Activated CD4-positive, alpha-beta T cell treated with anti-CD3 and anti-CD28 coated beads for 48 hours (primary cell): ENCODE results near the gene GRM7.

ENCODE experiments used
- DNase-seq: peaks from one replicate; pipeline ENCODE4 v3.0.0-alpha.2; 2020

The GRM7 gene

GRCh38 chr3:7518026-7518425 is 657.1 kb downstream of the GRM7 start:
- no peak for DNase-seq

- DNase-seq: no peak
Measured at GRCh38 chr3:7518456-7518855, 657.5 kb downstream of the GRM7 start.

- no peak for DNase-seq
Measured at GRCh38 chr3:7520059-7520458, 659.1 kb downstream of the GRM7 start.

- DNase-seq: no peak
Measured at GRCh38 chr3:7520593-7520992, 659.7 kb downstream of the GRM7 start.

GRCh38 chr3:7536510-7536909 is 675.6 kb downstream of the GRM7 start:
- no peak for DNase-seq

- DNase-seq: no peak
Measured at GRCh38 chr3:7536921-7537320, 676.0 kb downstream of the GRM7 start.

GRCh38 chr3:7543294-7543880 is 682.5 kb downstream of the GRM7 start:
- DNase-seq: no peak

- no peak for DNase-seq
Measured at GRCh38 chr3:7545334-7545733, 684.4 kb downstream of the GRM7 start.

- no peak for DNase-seq
Measured at GRCh38 chr3:7546253-7546652, 685.3 kb downstream of the GRM7 start.

GRCh38 chr3:7547826-7548225 is 686.9 kb downstream of the GRM7 start:
- no peak for DNase-seq

- no peak for DNase-seq
Measured at GRCh38 chr3:7562892-7563291, 702.0 kb downstream of the GRM7 start.

GRCh38 chr3:7565574-7565973 is 704.7 kb downstream of the GRM7 start:
- DNase-seq: no peak

- DNase-seq: no peak
Measured at GRCh38 chr3:7567160-7567559, 706.2 kb downstream of the GRM7 start.

- DNase-seq: no peak
Measured at GRCh38 chr3:7568526-7569184, 707.7 kb downstream of the GRM7 start.

GRCh38 chr3:7573330-7573729 is 712.4 kb downstream of the GRM7 start:
- DNase-seq: no peak

- no peak for DNase-seq
Measured at GRCh38 chr3:7574435-7574834, 713.5 kb downstream of the GRM7 start.

GRCh38 chr3:7576071-7576470 is 715.2 kb downstream of the GRM7 start:
- no peak for DNase-seq

GRCh38 chr3:7576506-7576905 is 715.6 kb downstream of the GRM7 start:
- no peak for DNase-seq

GRCh38 chr3:7577513-7577912 is 716.6 kb downstream of the GRM7 start:
- DNase-seq: no peak

GRCh38 chr3:7581831-7582230 is 720.9 kb downstream of the GRM7 start:
- DNase-seq: no peak

- DNase-seq: no peak
Measured at GRCh38 chr3:7585052-7585451, 724.1 kb downstream of the GRM7 start.

GRCh38 chr3:7588236-7588635 is 727.3 kb downstream of the GRM7 start:
- DNase-seq: no peak

- no peak for DNase-seq
Measured at GRCh38 chr3:7589526-7589925, 728.6 kb downstream of the GRM7 start.

GRCh38 chr3:7602297-7602696 is 741.4 kb downstream of the GRM7 start:
- DNase-seq: no peak

GRCh38 chr3:7607083-7607482 is 746.2 kb downstream of the GRM7 start:
- DNase-seq: no peak
